Suprapubic skin (tissue), 4 donors: ENCODE results near the gene NHEJ1. TPM values are rescaled to one million over a fixed set of nuclear protein-coding genes. Genes with fewer than 3 reads are reported as not detected.
A peak's percentile ranks its signal among the peaks of the same experiment; 100 is the strongest.

ENCODE experiments used
- DNase-seq, 2 donors: peaks; one replicate each; pipeline ENCODE4 v3.0.0-alpha.2; 2019; ENCODE audit warnings: low spot score in 2 of 2
- H3K27ac ChIP-seq: fragments of 200-600 bp; sonication (generic); one replicate; pipeline ENCODE4 v1.5.1; 2019
- H3K27me3 ChIP-seq: fragments of 200-600 bp; sonication (generic); one replicate; pipeline ENCODE4 v1.5.1; 2019
- H3K36me3 ChIP-seq: fragments of 200-600 bp; sonication (generic); one replicate; pipeline ENCODE4 v1.5.1; 2019
- H3K4me1 ChIP-seq: fragments of 200-600 bp; sonication (generic); one replicate; pipeline ENCODE4 v1.5.1; 2019
- H3K4me3 ChIP-seq: fragments of 200-600 bp; sonication (generic); one replicate; pipeline ENCODE4 v1.5.1; 2019; ENCODE audit warnings: mild to moderate bottlenecking
- H3K9me3 ChIP-seq: fragments of 200-600 bp; sonication (generic); one replicate; pipeline ENCODE4 v1.5.1; 2019
- CTCF ChIP-seq, 2 donors: fragments of 200-600 bp in 1 of 2; fragments of 450-650 bp in 1 of 2; sonication (generic) in 1 of 2; IDR thresholded peaks; one replicate each; pipeline ENCODE4 v1.5.1; 2016 to 2019; ENCODE audit warnings: antibody characterized with exemption in 2 of 2, mild to moderate bottlenecking in 1 of 2, moderate library complexity in 1 of 2
- EP300 ChIP-seq: sonication (generic); formaldehyde crosslinking; IDR thresholded peaks from one replicate; pipeline ENCODE4 v1.6.1; 2017; ENCODE audit warnings: antibody characterized with exemption
- POLR2A ChIP-seq, 2 donors: fragments of 450-650 bp; IDR thresholded peaks; one replicate each; pipeline ENCODE4 v1.6.1; 2017; ENCODE audit warnings: antibody characterized with exemption in 2 of 2, mild to moderate bottlenecking in 2 of 2, moderate library complexity in 2 of 2
- POLR2AphosphoS5 ChIP-seq, 3 donors: sonication (generic); formaldehyde crosslinking; IDR thresholded peaks; one replicate each; pipeline ENCODE4 v1.6.1; 2017; ENCODE audit warnings: antibody characterized with exemption in 3 of 3
- WGBS: methylation state at CpG from one replicate; pipeline ENCODE4 v1.1.5; 2018; 5-methylcytosine and 5-hydroxymethylcytosine counted together
- total RNA-seq, 4 donors: library from RNA; depleted of rRNA; stranded (reverse); fragments of >200 nt; gene quantifications; one replicate each; pipeline ENCODE4 v1.1.0, GENCODE V29; 2016

NHEJ1 gene
- total RNA-seq, 4 donors from 2014 or later: 15.7 to 19.2 (median 18.3) TPM

GRCh38 chr2:219045937-219046550 is 114.6 kb downstream of the NHEJ1 start:
- WGBS: 11% methylated on average over 6 of the region's 6 CpGs
- no peak for DNase-seq

GRCh38 chr2:219042750-219043149 is 117.9 kb downstream of the NHEJ1 start:
- peaks cover 6% of the 10 kb centered on the region for H3K4me1 ChIP-seq
- peaks cover 80% of the 10 kb centered on the region for H3K27me3 ChIP-seq
- DNase-seq: no peak

More at GRCh38 chr2:219045937-219046550, 114.6 kb downstream of the NHEJ1 start:
- Histone ChIP-seq H3K9me3 (no peaks in the 10 kb centered on the region), H3K36me3 (no peaks in the 10 kb centered on the region), H3K27ac (no peak overlapping the region), H3K4me3 (no peak overlapping the region), H3K27me3 (peaks cover 81% of the 10 kb centered on the region), H3K4me1 (peaks cover 5% of the 10 kb centered on the region)
- no peak for TF ChIP-seq CTCF (IDR thresholded peaks at IDR 0.05)
- TF ChIP-seq EP300: no peak
- no peak for TF ChIP-seq POLR2AphosphoS5 (IDR thresholded peaks at IDR 0.05)
- TF ChIP-seq POLR2A (IDR thresholded peaks at IDR 0.05): no peak

DNA sequence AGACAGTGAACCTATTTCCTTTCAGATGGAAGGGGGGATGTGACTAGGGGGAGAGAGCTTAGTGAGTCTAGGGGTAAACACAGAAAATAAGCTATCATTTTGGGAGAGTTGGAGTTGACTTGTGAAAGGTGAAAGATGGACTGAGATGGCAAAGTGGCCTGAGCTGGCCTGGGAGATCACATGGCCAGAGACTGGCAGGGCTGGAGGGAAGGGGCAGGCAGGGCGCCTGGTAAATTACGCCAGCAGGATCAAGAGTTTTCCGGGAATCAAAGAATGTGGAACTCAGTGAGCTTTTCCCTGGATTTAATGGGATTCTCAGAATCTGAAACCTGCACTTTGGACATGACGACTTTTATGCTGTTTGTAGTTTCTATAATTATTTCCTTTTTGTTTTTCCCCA is 118.5 kb downstream of the NHEJ1 start:
- Histone ChIP-seq H3K27me3 (peaks cover 83% of the 10 kb centered on the region), H3K4me3 (no peak overlapping the region), H3K9me3 (no peaks in the 10 kb centered on the region), H3K4me1 (peaks cover 6% of the 10 kb centered on the region), H3K36me3 (no peaks in the 10 kb centered on the region), H3K27ac (no peak overlapping the region)
- DNase-seq: no peak
- 79% methylated on average over 4 of the region's 4 CpGs for WGBS
- no peak for TF ChIP-seq POLR2A (IDR thresholded peaks at IDR 0.05)
- TF ChIP-seq EP300: no peak
- no peak for TF ChIP-seq POLR2AphosphoS5 (IDR thresholded peaks at IDR 0.05)
- TF ChIP-seq CTCF (IDR thresholded peaks at IDR 0.05): no peak

More at GRCh38 chr2:219042750-219043149, 117.9 kb downstream of the NHEJ1 start:
- no peak overlapping the region for H3K27ac ChIP-seq
- WGBS: 85% methylated on average over 2 of the region's 2 CpGs
- TF ChIP-seq EP300: no peak
- TF ChIP-seq POLR2AphosphoS5 (IDR thresholded peaks at IDR 0.05): no peak
- no peaks in the 10 kb centered on the region for H3K9me3 ChIP-seq
- H3K4me3 ChIP-seq: no peak overlapping the region
- no peaks in the 10 kb centered on the region for H3K36me3 ChIP-seq

DNA sequence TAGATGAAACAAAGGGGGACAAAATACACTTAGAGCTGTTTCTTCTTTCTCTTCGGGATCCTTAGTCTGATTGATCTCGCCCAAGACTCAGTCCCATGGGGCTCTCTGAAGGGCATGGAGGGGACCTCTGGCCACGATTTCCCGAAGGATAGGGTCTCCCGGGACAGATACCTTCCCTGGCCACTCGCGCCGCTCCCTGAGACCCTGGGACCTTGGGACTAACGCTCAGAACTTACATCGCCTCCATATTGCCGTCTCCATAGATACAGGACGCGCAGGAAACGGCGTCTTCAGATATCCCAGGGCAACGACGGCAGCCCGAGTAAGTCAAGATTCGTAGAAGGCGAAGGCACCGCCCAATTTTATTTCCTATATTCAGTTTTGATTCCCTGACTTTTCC is 119.4 kb downstream of the NHEJ1 start, which contains the start of gene CFAP65:
Gene CFAP65 (minus strand): TSS at position 265 of the 400 bp plus-strand sequence. CDS start 2,468 bp downstream, outside the sequence.
- Histone ChIP-seq H3K36me3 (no peaks in the 10 kb centered on the region), H3K4me1 (peaks cover 6% of the 10 kb centered on the region), H3K4me3 (peak within 1 kb of the TSS; percentile 32), H3K27ac (no peak within 1 kb of the TSS), H3K9me3 (no peaks in the 10 kb centered on the region), H3K27me3 (peaks cover 84% of the 10 kb centered on the region)
- 2% methylated on average over 21 of the region's 21 CpGs for WGBS
- TF ChIP-seq CTCF (IDR thresholded peaks at IDR 0.05) (no peak), POLR2A (IDR thresholded peaks at IDR 0.05) (no peak), POLR2AphosphoS5 (IDR thresholded peaks at IDR 0.05) (no peak), EP300 (no peak)
- DNase-seq: no peak

GRCh38 chr2:219038600-219038999 is 122.0 kb downstream of the NHEJ1 start:
- TF ChIP-seq EP300 (no peak), POLR2AphosphoS5 (IDR thresholded peaks at IDR 0.05) (no peak), POLR2A (IDR thresholded peaks at IDR 0.05) (no peak), CTCF (IDR thresholded peaks at IDR 0.05) (no peak)
- H3K4me1 ChIP-seq: peaks cover 6% of the 10 kb centered on the region
- peak in 1 of 2 donors; percentile 40 for DNase-seq
- H3K9me3 ChIP-seq: no peaks in the 10 kb centered on the region
- no peaks in the 10 kb centered on the region for H3K36me3 ChIP-seq
- H3K27me3 ChIP-seq: peaks cover 70% of the 10 kb centered on the region
- no peak overlapping the region for H3K4me3 ChIP-seq
- 14% methylated on average over 1 of the region's 1 CpG for WGBS
- H3K27ac ChIP-seq: no peak overlapping the region
